Rectal smooth muscle tissue (tissue), 1 donor: Measurements from ENCODE around the gene KIF2B.

ENCODE experiments used
- H3K27ac ChIP-seq: one replicate; pipeline ENCODE4 v1.7.0; 2013; ENCODE audit warnings: low read depth, low read length, inconsistent platforms
- H3K27me3 ChIP-seq: one replicate; pipeline ENCODE4 v1.7.0; 2013; ENCODE audit warnings: low read length; ENCODE audit not compliant: control insufficient read depth, insufficient read depth
- H3K36me3 ChIP-seq: one replicate; pipeline ENCODE4 v1.7.0; 2013; ENCODE audit warnings: low read length; ENCODE audit not compliant: control insufficient read depth, insufficient read depth
- H3K4me1 ChIP-seq: one replicate; pipeline ENCODE4 v1.7.0; 2013; ENCODE audit warnings: low read length; ENCODE audit not compliant: control insufficient read depth, insufficient read depth
- H3K4me3 ChIP-seq: one replicate; pipeline ENCODE4 v1.7.0; 2013; ENCODE audit warnings: low read length
- H3K9ac ChIP-seq: one replicate; pipeline ENCODE4 v1.7.0; 2013; ENCODE audit warnings: low read length

KIF2B gene

GRCh38 chr17:53822764-53823163 lies at the start of gene KIF2B:
Gene KIF2B, plus strand, starts transcription at chr17:53822927. Its CDS starts 107 bp downstream, at chr17:53823034.
- Histone ChIP-seq H3K36me3 (no peaks in the 10 kb centered on the region), H3K4me3 (no peak within 1 kb of the TSS), H3K4me1 (no peaks in the 10 kb centered on the region), H3K27ac (no peak within 1 kb of the TSS), H3K27me3 (no peaks in the 10 kb centered on the region), H3K9ac (no peak within 1 kb of the TSS)

GRCh38 chr17:53780320-53780719 lies 42.4 kb upstream of the KIF2B start:
- Histone ChIP-seq H3K4me1 (no peaks in the 10 kb centered on the region), H3K27me3 (no peaks in the 10 kb centered on the region), H3K27ac (no peak overlapping the region), H3K4me3 (no peak overlapping the region), H3K9ac (no peak overlapping the region), H3K36me3 (no peaks in the 10 kb centered on the region)

GRCh38 chr17:53791551-53791950 lies 31.2 kb upstream of the KIF2B start:
- H3K4me3 ChIP-seq: no peak overlapping the region

GRCh38 chr17:53792451-53792850 lies 30.3 kb upstream of the KIF2B start:
- no peaks in the 10 kb centered on the region for H3K27me3 ChIP-seq
- H3K4me3 ChIP-seq: no peak overlapping the region
- no peak overlapping the region for H3K9ac ChIP-seq
- H3K27ac ChIP-seq: no peak overlapping the region
- H3K4me1 ChIP-seq: no peaks in the 10 kb centered on the region
- H3K36me3 ChIP-seq: no peaks in the 10 kb centered on the region

More at GRCh38 chr17:53791551-53791950, 31.2 kb upstream of the KIF2B start:
- Histone ChIP-seq H3K9ac (no peak overlapping the region), H3K4me1 (no peaks in the 10 kb centered on the region), H3K27me3 (no peaks in the 10 kb centered on the region), H3K36me3 (no peaks in the 10 kb centered on the region), H3K27ac (no peak overlapping the region)

GRCh38 chr17:53792997-53793396 lies 29.7 kb upstream of the KIF2B start:
- no peak overlapping the region for H3K27ac ChIP-seq
- no peak overlapping the region for H3K4me3 ChIP-seq
- H3K9ac ChIP-seq: no peak overlapping the region
- no peaks in the 10 kb centered on the region for H3K27me3 ChIP-seq
- H3K36me3 ChIP-seq: no peaks in the 10 kb centered on the region
- no peaks in the 10 kb centered on the region for H3K4me1 ChIP-seq

GRCh38 chr17:53794875-53795274 lies 27.9 kb upstream of the KIF2B start:
- Histone ChIP-seq H3K4me1 (no peaks in the 10 kb centered on the region), H3K27me3 (no peaks in the 10 kb centered on the region), H3K9ac (no peak overlapping the region), H3K27ac (no peak overlapping the region), H3K4me3 (no peak overlapping the region), H3K36me3 (no peaks in the 10 kb centered on the region)

- Histone ChIP-seq H3K4me1 (no peaks in the 10 kb centered on the region), H3K36me3 (no peaks in the 10 kb centered on the region)
Measured at GRCh38 chr17:53796642-53797041, 26.1 kb upstream of the KIF2B start.

GRCh38 chr17:53797501-53797900 lies 25.2 kb upstream of the KIF2B start:
- H3K36me3 ChIP-seq: no peaks in the 10 kb centered on the region
- no peak overlapping the region for H3K27ac ChIP-seq
- H3K4me3 ChIP-seq: no peak overlapping the region
- no peaks in the 10 kb centered on the region for H3K4me1 ChIP-seq
- no peak overlapping the region for H3K9ac ChIP-seq
- no peaks in the 10 kb centered on the region for H3K27me3 ChIP-seq

More at GRCh38 chr17:53796642-53797041, 26.1 kb upstream of the KIF2B start:
- Histone ChIP-seq H3K27me3 (no peaks in the 10 kb centered on the region), H3K27ac (no peak overlapping the region), H3K4me3 (no peak overlapping the region), H3K9ac (no peak overlapping the region)

- H3K27me3 ChIP-seq: no peaks in the 10 kb centered on the region
- H3K4me1 ChIP-seq: no peaks in the 10 kb centered on the region
- H3K4me3 ChIP-seq: no peak overlapping the region
- no peak overlapping the region for H3K9ac ChIP-seq
- no peak overlapping the region for H3K27ac ChIP-seq
- H3K36me3 ChIP-seq: no peaks in the 10 kb centered on the region
Measured at GRCh38 chr17:53804437-53804836, 18.3 kb upstream of the KIF2B start.

- no peaks in the 10 kb centered on the region for H3K27me3 ChIP-seq
- no peak overlapping the region for H3K4me3 ChIP-seq
- no peak overlapping the region for H3K9ac ChIP-seq
- H3K36me3 ChIP-seq: no peaks in the 10 kb centered on the region
- H3K4me1 ChIP-seq: no peaks in the 10 kb centered on the region
- no peak overlapping the region for H3K27ac ChIP-seq
Measured at GRCh38 chr17:53806473-53806872, 16.3 kb upstream of the KIF2B start.

GRCh38 chr17:53807286-53807685 lies 15.4 kb upstream of the KIF2B start:
- Histone ChIP-seq H3K27ac (no peak overlapping the region), H3K9ac (no peak overlapping the region), H3K36me3 (no peaks in the 10 kb centered on the region), H3K27me3 (no peaks in the 10 kb centered on the region), H3K4me1 (no peaks in the 10 kb centered on the region), H3K4me3 (no peak overlapping the region)

- no peak overlapping the region for H3K4me3 ChIP-seq
- no peak overlapping the region for H3K27ac ChIP-seq
- no peak overlapping the region for H3K9ac ChIP-seq
- H3K27me3 ChIP-seq: no peaks in the 10 kb centered on the region
- no peaks in the 10 kb centered on the region for H3K36me3 ChIP-seq
- H3K4me1 ChIP-seq: no peaks in the 10 kb centered on the region
Measured at GRCh38 chr17:53818271-53818670, 4.5 kb upstream of the KIF2B start.

- Histone ChIP-seq H3K36me3 (no peaks in the 10 kb centered on the region), H3K27me3 (no peaks in the 10 kb centered on the region), H3K4me1 (no peaks in the 10 kb centered on the region), H3K27ac (no peak overlapping the region), H3K9ac (no peak overlapping the region), H3K4me3 (no peak overlapping the region)
Measured at GRCh38 chr17:53818929-53819328, 3.8 kb upstream of the KIF2B start.
